ENCODE measurements around the gene CACNB1. TPM values are rescaled to one million over a fixed set of nuclear protein-coding genes. Genes with fewer than 3 reads are reported as not detected.
A peak's percentile ranks its signal among the peaks of the same experiment; 100 is the strongest.

The CACNB1 gene
- total RNA-seq, 8 experiments from 2014 or later, result 1.9 to 19.3 (median 16.0) TPM

- in situ Hi-C loops (cut with MboI; ENCODE audit: low pct_unique_long_range_greater_than_20kb in 2 of 9, low sequenced_read_pairs in 9 of 9, unreplicated experiment in 9 of 9), result loop anchor here in 4 of 9 experiments (10.0 to 25.0 kb wide), 2 partner anchors 164 to 167 kb away; no protein-coding TSS in a partner anchor
- Histone ChIP-seq H3K4me1 (replicated peaks in 1 of 2) (peaks cover 3 to 6% of the 10 kb centered on the region in 2 donors), H3K4me3 (peak within 1 kb of the TSS; percentile 54 to 79 (median 64)), H3K27ac (no peak within 1 kb of the TSS)
- 10% methylated on average over 2 of the region's 68 CpGs; no CpG with 5 or more reads in 9 of the 10 experiments for WGBS, 10 experiments
- peak in 5 of 8 experiments; percentile 6 to 22 (median 21) for ATAC-seq (replicated peaks in 6 of 8)
These were observed 46.1 kb downstream of the CACNB1 start, which contains the start of gene PLXDC1 for GRCh38 chr17:39151150-39151942. Gene PLXDC1, minus strand, starts transcription at chr17:39151637. Its CDS starts 200 bp downstream, at chr17:39151437.

GRCh38 chr17:39150795-39151149 lies 46.7 kb downstream of the CACNB1 start:
- no peak overlapping the region for H3K27ac ChIP-seq
- WGBS, 10 experiments, result 20 to 33% methylated on average over 1 of the region's 5 CpGs; no CpG with 5 or more reads in 8 of the 10 experiments
- peaks cover 3 to 6% of the 10 kb centered on the region in 2 donors for H3K4me1 ChIP-seq (replicated peaks in 1 of 2)
- peak overlapping the region; percentile 41 to 76 (median 50) for H3K4me3 ChIP-seq
- in situ Hi-C loops (cut with MboI; ENCODE audit: low pct_unique_long_range_greater_than_20kb in 2 of 9, low sequenced_read_pairs in 9 of 9, unreplicated experiment in 9 of 9), result loop anchor here in 4 of 9 experiments (10.0 to 25.0 kb wide), 2 partner anchors 163 to 166 kb away; no protein-coding TSS in a partner anchor
- ATAC-seq (replicated peaks in 6 of 8), result peak in 1 of 8 experiments; percentile 1

- ATAC-seq (replicated peaks in 6 of 8), result no peak
- Histone ChIP-seq H3K27ac (no peak overlapping the region), H3K4me1 (replicated peaks in 1 of 2) (peaks cover 3 to 6% of the 10 kb centered on the region in 2 donors), H3K4me3 (no peak overlapping the region)
- WGBS, 10 experiments, result 13 to 60% (median 44%) methylated on average over 1 to 4 of the region's 5 CpGs; no CpG with 5 or more reads in 5 of the 10 experiments
- in situ Hi-C loops (cut with MboI; ENCODE audit: low pct_unique_long_range_greater_than_20kb in 2 of 9, low sequenced_read_pairs in 9 of 9, unreplicated experiment in 9 of 9), result loop anchor here in 4 of 9 experiments (10.0 to 25.0 kb wide), 2 partner anchors 163 to 165 kb away; no protein-coding TSS in a partner anchor
These were observed 47.3 kb downstream of the CACNB1 start for GRCh38 chr17:39150104-39150634.

- in situ Hi-C loops (cut with MboI; ENCODE audit: low pct_unique_long_range_greater_than_20kb in 2 of 9, low sequenced_read_pairs in 9 of 9, unreplicated experiment in 9 of 9), result loop anchor here in 2 of 9 experiments (10.0 to 25.0 kb wide), 2 partner anchors 160 to 163 kb away; no protein-coding TSS in a partner anchor
- Histone ChIP-seq H3K4me1 (replicated peaks in 1 of 2) (peaks cover 3 to 4% of the 10 kb centered on the region in 2 donors), H3K27ac (no peak overlapping the region), H3K4me3 (no peak overlapping the region)
- WGBS, 10 experiments, result 57 to 83% (median 60%) methylated on average over 1 to 10 of the region's 13 CpGs; no CpG with 5 or more reads in 4 of the 10 experiments
- ATAC-seq (replicated peaks in 6 of 8), result peak in 1 of 8 experiments; percentile 7
These were observed 50.0 kb downstream of the CACNB1 start for GRCh38 chr17:39147221-39148185.

GRCh38 chr17:39146273-39146672 lies 51.2 kb downstream of the CACNB1 start:
- Histone ChIP-seq H3K4me3 (no peak overlapping the region), H3K4me1 (replicated peaks in 1 of 2) (no peaks in the 10 kb centered on the region), H3K27ac (no peak overlapping the region)
- WGBS, 10 experiments, result 82 to 100% (median 93%) methylated on average over 1 to 2 of the region's 3 CpGs; no CpG with 5 or more reads in 4 of the 10 experiments
- ATAC-seq (replicated peaks in 6 of 8), result no peak
- in situ Hi-C loops (cut with MboI; ENCODE audit: low pct_unique_long_range_greater_than_20kb in 2 of 9, low sequenced_read_pairs in 9 of 9, unreplicated experiment in 9 of 9), result loop anchor here in 2 of 9 experiments (10.0 to 25.0 kb wide), 2 partner anchors 159 to 161 kb away; no protein-coding TSS in a partner anchor

GRCh38 chr17:39145143-39145542 lies 52.3 kb downstream of the CACNB1 start:
- Histone ChIP-seq H3K27ac (no peak overlapping the region), H3K4me1 (replicated peaks in 1 of 2) (no peaks in the 10 kb centered on the region), H3K4me3 (no peak overlapping the region)
- no peak for ATAC-seq (replicated peaks in 6 of 8)
- in situ Hi-C loops (cut with MboI; ENCODE audit: low pct_unique_long_range_greater_than_20kb in 2 of 9, low sequenced_read_pairs in 9 of 9, unreplicated experiment in 9 of 9), result loop anchor here in 2 of 9 experiments (10.0 to 25.0 kb wide), 2 partner anchors 158 to 160 kb away; no protein-coding TSS in a partner anchor
- 80 to 90% methylated on average over 1 to 2 of the region's 3 CpGs; no CpG with 5 or more reads in 8 of the 10 experiments for WGBS, 10 experiments

- Histone ChIP-seq H3K4me1 (replicated peaks in 1 of 2) (no peaks in the 10 kb centered on the region), H3K4me3 (no peak overlapping the region), H3K27ac (no peak overlapping the region)
- peak in 6 of 8 experiments; percentile 43 to 90 (median 67) for ATAC-seq (replicated peaks in 6 of 8)
- WGBS, 10 experiments, result 0 to 83% (median 42%) methylated on average over 1 to 4 of the region's 9 CpGs; no CpG with 5 or more reads in 7 of the 10 experiments
- in situ Hi-C loops (cut with MboI; ENCODE audit: low pct_unique_long_range_greater_than_20kb in 2 of 9, low sequenced_read_pairs in 9 of 9, unreplicated experiment in 9 of 9), result loop anchor here in 2 of 9 experiments (10.0 to 25.0 kb wide), 2 partner anchors 157 to 160 kb away; no protein-coding TSS in a partner anchor
These were observed 53.0 kb downstream of the CACNB1 start for GRCh38 chr17:39144416-39144840.

GRCh38 chr17:39143552-39144093 lies 53.8 kb downstream of the CACNB1 start:
- no peak overlapping the region for H3K4me3 ChIP-seq
- in situ Hi-C loops (cut with MboI; ENCODE audit: low pct_unique_long_range_greater_than_20kb in 2 of 9, low sequenced_read_pairs in 9 of 9, unreplicated experiment in 9 of 9), result loop anchor here in 2 of 9 experiments (10.0 to 25.0 kb wide), 2 partner anchors 156 to 159 kb away; no protein-coding TSS in a partner anchor
- WGBS, 10 experiments, result 50 to 82% (median 60%) methylated on average over 1 to 6 of the region's 7 CpGs; no CpG with 5 or more reads in 7 of the 10 experiments
- ATAC-seq (replicated peaks in 6 of 8), result peak in 3 of 8 experiments; percentile 12 to 44 (median 27)
- H3K4me1 ChIP-seq (replicated peaks in 1 of 2), result no peaks in the 10 kb centered on the region
- no peak overlapping the region for H3K27ac ChIP-seq

GRCh38 chr17:39141915-39142664 lies 55.4 kb downstream of the CACNB1 start:
- Histone ChIP-seq H3K4me3 (no peak overlapping the region), H3K27ac (no peak overlapping the region), H3K4me1 (replicated peaks in 1 of 2) (no peaks in the 10 kb centered on the region)
- ATAC-seq (replicated peaks in 6 of 8), result no peak
- in situ Hi-C loops (cut with MboI; ENCODE audit: low pct_unique_long_range_greater_than_20kb in 2 of 9, low sequenced_read_pairs in 9 of 9, unreplicated experiment in 9 of 9), result loop anchor here in 2 of 9 experiments (10.0 to 25.0 kb wide), 2 partner anchors 155 to 157 kb away; no protein-coding TSS in a partner anchor
- 71 to 100% (median 81%) methylated on average over 1 to 11 of the region's 11 CpGs for WGBS, 10 experiments

GRCh38 chr17:39141294-39141693 lies 56.2 kb downstream of the CACNB1 start:
- H3K27ac ChIP-seq, result no peak overlapping the region
- WGBS, 10 experiments, result 71 to 100% (median 89%) methylated on average over 1 to 5 of the region's 5 CpGs
- H3K4me3 ChIP-seq, result no peak overlapping the region
- no peaks in the 10 kb centered on the region for H3K4me1 ChIP-seq (replicated peaks in 1 of 2)
- in situ Hi-C loops (cut with MboI; ENCODE audit: low pct_unique_long_range_greater_than_20kb in 2 of 9, low sequenced_read_pairs in 9 of 9, unreplicated experiment in 9 of 9), result loop anchor here in 2 of 9 experiments (10.0 to 25.0 kb wide), 2 partner anchors 154 to 156 kb away; no protein-coding TSS in a partner anchor
- no peak for ATAC-seq (replicated peaks in 6 of 8)

GRCh38 chr17:39139561-39139960 lies 57.9 kb downstream of the CACNB1 start:
- in situ Hi-C loops (cut with MboI; ENCODE audit: low pct_unique_long_range_greater_than_20kb in 2 of 9, low sequenced_read_pairs in 9 of 9, unreplicated experiment in 9 of 9), result loop anchor here in 1 of 9 experiments (25.0 kb wide), 1 partner anchor 152 kb away; no protein-coding TSS in a partner anchor
- H3K27ac ChIP-seq, result no peak overlapping the region
- H3K4me3 ChIP-seq, result no peak overlapping the region
- 92% methylated on average over 4 of the region's 9 CpGs; no CpG with 5 or more reads in 9 of the 10 experiments for WGBS, 10 experiments
- no peaks in the 10 kb centered on the region for H3K4me1 ChIP-seq (replicated peaks in 1 of 2)
- no peak for ATAC-seq (replicated peaks in 6 of 8)
